Measurements from ENCODE around the gene RNASE11.

- no peak for TF ChIP-seq SMC3 (IDR thresholded peaks at IDR 0.05; ENCODE audit: low read depth, low read length)
- TF ChIP-seq TAF1 (IDR thresholded peaks at IDR 0.05; ENCODE audit: borderline replicate concordance, low read depth, low read length) = no peak
- TF ChIP-seq RCOR1 (IDR thresholded peaks at IDR 0.05; ENCODE audit: low read length) = no peak
- TF ChIP-seq YY1 (IDR thresholded peaks at IDR 0.05; ENCODE audit: low read depth) = no peak
- TF ChIP-seq CTCF (IDR thresholded peaks at IDR 0.05) = no peak
- no peak for TF ChIP-seq POLR2AphosphoS5 (IDR thresholded peaks at IDR 0.05; ENCODE audit: low read depth, low read length)
- TF ChIP-seq RAD21 (IDR thresholded peaks at IDR 0.05; ENCODE audit: low read length) = no peak
- no peak for TF ChIP-seq ZBTB33 (IDR thresholded peaks at IDR 0.05; ENCODE audit: borderline replicate concordance, low read depth)
- TF ChIP-seq REST (IDR thresholded peaks at IDR 0.05; ENCODE audit: low read depth, low read length) = no peak
These were observed 3.9 kb downstream of the RNASE11 start for GRCh38 chr14:20583908-20584307.

Data from SK-N-SH (cell line).